Endothelial cell of umbilical vein (primary cell): ENCODE results near the gene CYGB. TPM values are rescaled to one million over a fixed set of nuclear protein-coding genes. Genes with fewer than 3 reads are reported as not detected.

Source experiments
- BruUV-seq: library from RNA; stranded (reverse); fragments of 400-500 nt; replicated peaks from 2 replicates; lab custom pipeline; 2021; lab: Mats Ljungman, UMichigan
- CTCF ChIA-PET: fragments of 300-600, 350-600 bp; sonication (Branson Sonifier 250); formaldehyde crosslinking; loops from one replicate; lab custom pipeline; 2021; ENCODE audit warnings: antibody characterized with exemption, inconsistent platforms; lab: Charles Lee
- POLR2A ChIA-PET: fragments of 300-600, 350-600 bp; sonication (Branson Sonifier 250); formaldehyde crosslinking; loops from one replicate; lab custom pipeline; 2021; ENCODE audit warnings: antibody characterized with exemption, inconsistent platforms; lab: Charles Lee
- DNase-seq: peaks from one replicate; pipeline ENCODE4 v3.0.0-alpha.2; 2011; ENCODE audit warnings: low read depth, low spot score
- FAIRE-seq: peaks from 2 replicates; lab custom pipeline; 2011; peaks lifted over from hg19 to GRCh38; lab: Jason Lieb, UNC
- H2AFZ ChIP-seq: 2 replicates; pipeline ENCODE4 v1.6.0; 2012; ENCODE audit warnings: low read depth, low read length, control low read depth, inconsistent platforms
- H3K27ac ChIP-seq: 2 replicates; pipeline ENCODE4 v1.5.1; 2011; ENCODE audit warnings: low read depth, mild to moderate bottlenecking, control low read depth, low read length, moderate library complexity; ENCODE audit not compliant: insufficient read depth
- H3K27me3 ChIP-seq, 2 experiments: 2 replicates each; pipeline versions ENCODE4 v1.6.0 to v1.6.1; 2011; ENCODE audit warnings: low read length in 2 of 2, mixed read lengths in 1 of 2; ENCODE audit not compliant: control insufficient read depth in 2 of 2, insufficient read depth in 2 of 2
- H3K36me3 ChIP-seq, 2 experiments: 2 replicates in 1 of 2; 3 replicates in 1 of 2; pipeline ENCODE4 v1.5.1; 2011; ENCODE audit warnings: low read length in 2 of 2, mild to moderate bottlenecking in 1 of 2, moderate library complexity in 1 of 2; ENCODE audit not compliant: control insufficient read depth in 2 of 2, insufficient read depth in 2 of 2; ENCODE audit errors: extremely low read depth in 1 of 2
- H3K4me1 ChIP-seq: 3 replicates; pipeline ENCODE4 v1.5.1; 2011; ENCODE audit warnings: mild to moderate bottlenecking, low read length; ENCODE audit not compliant: control insufficient read depth, insufficient read depth; ENCODE audit errors: extremely low read depth
- H3K4me2 ChIP-seq: 2 replicates; pipeline ENCODE4 v1.6.1; 2011; ENCODE audit warnings: low read length, control low read depth, mixed read lengths; ENCODE audit not compliant: insufficient read depth
- H3K4me3 ChIP-seq, 3 experiments: fragments of 200-600 bp in 1 of 3; sonication (generic), shearing (Covaris generic) in 1 of 3; replicated peaks in 1 of 3; 2 replicates each; pipeline ENCODE4 v1.5.1; 2011 to 2016; ENCODE audit warnings: control low read depth in 3 of 3, low read length in 3 of 3, mild to moderate bottlenecking in 2 of 3, inconsistent platforms in 1 of 3, low read depth in 1 of 3, moderate library complexity in 1 of 3; ENCODE audit not compliant: insufficient read depth in 1 of 3
- H3K79me2 ChIP-seq: 2 replicates; pipeline ENCODE4 v1.6.0; 2012; ENCODE audit warnings: low read length, inconsistent platforms; ENCODE audit not compliant: control insufficient read depth, insufficient read depth
- H3K9ac ChIP-seq: replicated peaks from 2 replicates; pipeline ENCODE3; 2011; ENCODE audit warnings: low read length, control low read depth; ENCODE audit not compliant: insufficient read depth; ENCODE audit errors: extremely low read depth
- H3K9me1 ChIP-seq: replicated peaks from 3 replicates; pipeline ENCODE4 v1.6.0; 2011; ENCODE audit warnings: mild to moderate bottlenecking, low read length; ENCODE audit not compliant: control insufficient read depth, insufficient read depth; ENCODE audit errors: extremely low read depth
- H3K9me3 ChIP-seq: replicated peaks from 2 replicates; pipeline ENCODE4 v1.5.1; 2012; ENCODE audit warnings: low read length, inconsistent platforms; ENCODE audit not compliant: control insufficient read depth, insufficient read depth
- H4K20me1 ChIP-seq: replicated peaks from 2 replicates; pipeline ENCODE3; 2011; ENCODE audit warnings: mild to moderate bottlenecking, low read length; ENCODE audit not compliant: control insufficient read depth, insufficient read depth; ENCODE audit errors: extremely low read depth
- CTCF ChIP-seq, 2 donors: IDR thresholded peaks; 1 replicate in 1 of 2; 2 replicates in 1 of 2; pipeline ENCODE4 v1.5.1; 2011; ENCODE audit warnings: low read length in 2 of 2, mild to moderate bottlenecking in 2 of 2, moderate library complexity in 2 of 2, control low read depth in 1 of 2, inconsistent platforms in 1 of 2, low read depth in 1 of 2; ENCODE audit not compliant: insufficient read depth in 1 of 2; ENCODE audit errors: extremely low read depth in 1 of 2
- EZH2 ChIP-seq: IDR thresholded peaks from 2 replicates; pipeline ENCODE4 v1.6.1; 2012; ENCODE audit warnings: borderline replicate concordance, low read depth, mild to moderate bottlenecking, moderate library complexity, low read length, inconsistent platforms; ENCODE audit not compliant: severe bottlenecking
- FOS ChIP-seq: IDR thresholded peaks from 2 replicates; pipeline ENCODE4 v1.6.1; 2011; ENCODE audit warnings: mild to moderate bottlenecking, low read length, moderate library complexity, borderline replicate concordance; ENCODE audit not compliant: insufficient read depth
- GATA2 ChIP-seq: IDR thresholded peaks from 2 replicates; pipeline ENCODE4 v1.7.0; 2011; ENCODE audit warnings: low read depth, mild to moderate bottlenecking, moderate library complexity, mixed read lengths, low read length; ENCODE audit not compliant: insufficient read length, insufficient read depth
- JUN ChIP-seq: IDR thresholded peaks from 2 replicates; pipeline ENCODE4 v1.6.1; 2011; ENCODE audit warnings: borderline replicate concordance, low read depth; ENCODE audit not compliant: insufficient read length, insufficient read depth
- MAX ChIP-seq: IDR thresholded peaks from 2 replicates; pipeline ENCODE4 v1.6.1; 2011; ENCODE audit not compliant: insufficient read depth, insufficient read length
- MYC ChIP-seq: IDR thresholded peaks from one replicate; pipeline ENCODE4 v1.6.1; 2011; ENCODE audit warnings: mild to moderate bottlenecking, low read depth, low read length
- POLR2A ChIP-seq: IDR thresholded peaks from 2 replicates; pipeline ENCODE4 v1.6.1; 2012; ENCODE audit warnings: low read depth, mild to moderate bottlenecking, control low read depth, low read length
- POLR2AphosphoS5 ChIP-seq: IDR thresholded peaks from 2 replicates; pipeline ENCODE4 v1.6.1; 2012; ENCODE audit warnings: low read depth, mild to moderate bottlenecking, control low read depth, low read length, moderate library complexity; ENCODE audit not compliant: insufficient read depth
- dilution Hi-C: fragments of 300-500 bp; cut with MboI; formaldehyde crosslinking; loops from one replicate; pipeline ENCODE4 v1.15.0; 2019; ENCODE audit warnings: low sequenced_read_pairs; ENCODE audit not compliant: extremely low pct_ligation_motif_present
- intact Hi-C: fragments of 100-400 bp; cut with micrococcal nuclease; formaldehyde crosslinking; loops from one replicate; pipeline ENCODE4 v1.10.0; 2022
- polyA plus RNA-seq, 4 experiments: library from polyadenylated mRNA; depleted of rRNA in 3 of 4; stranded (reverse) in 3 of 4; unstranded in 1 of 4; fragments of >200 nt; gene quantifications; 2 replicates each; pipeline versions ENCODE4 v1.2.1 to v1.2.3, GENCODE V29; 2011 to 2012; ENCODE audit warnings: missing spikeins in 1 of 4
- total RNA-seq: library from RNA; stranded (reverse); gene quantifications from 2 replicates; pipeline ENCODE4 v1.2.3, GENCODE V29; 2021

CYGB gene
- total and polyA plus RNA-seq, 2 donors (not counting 3 experiments of a cell fraction or from before 2014, with no cell fraction given) = 0.22 to 0.91 TPM

- TF ChIP-seq MAX (no peak), JUN (no peak), POLR2A (no peak), GATA2 (no peak), FOS (no peak), CTCF (IDR thresholded peaks at IDR 0.05; ENCODE audit: extremely low read depth in 1 of 2, insufficient read depth in 1 of 2, low read depth in 1 of 2, low read length in 2 of 2) (no peak), EZH2 (no peak), MYC (no peak), POLR2AphosphoS5 (no peak)
- dilution Hi-C loops = no loop called here
- no peak for DNase-seq
- Histone ChIP-seq H3K9me1 (no peaks in the 10 kb centered on the region), H2AFZ (no peak overlapping the region), H3K36me3 (no peaks in the 10 kb centered on the region), H3K9ac (no peak overlapping the region), H3K27me3 (no peaks in the 10 kb centered on the region), H3K4me1 (peaks cover 17% of the 10 kb centered on the region), H3K27ac (no peak overlapping the region), H3K4me3 (no peak overlapping the region), H3K9me3 (no peaks in the 10 kb centered on the region), H4K20me1 (no peaks in the 10 kb centered on the region), H3K4me2 (no peak overlapping the region), H3K79me2 (no peaks in the 10 kb centered on the region)
- no peak for FAIRE-seq
- intact Hi-C loops = no loop called here
- no TSS peak for BruUV-seq
- ChIA-PET CTCF (interaction anchor here (1.0 to 1.9 kb wide), 4 partner anchors 8 to 39 kb away, joined by 3 to 6 read pairs (median 4); partner anchors contain the start of genes AANAT and UBE2O), POLR2A (no interaction called here)
These were observed 46.0 kb downstream of the CYGB start for GRCh38 chr17:76491271-76492122.
